ENCODE data around the gene KRTCAP3. TPM values are rescaled to one million over a fixed set of nuclear protein-coding genes. Genes with fewer than 3 reads are reported as not detected.

The KRTCAP3 gene
- total and polyA plus RNA-seq, 9 of the 15 experiments (the other 6 are each of a cell fraction or from before 2014, with no cell fraction given), result 0.24 to 1.4 (median 0.73) TPM

DNA sequence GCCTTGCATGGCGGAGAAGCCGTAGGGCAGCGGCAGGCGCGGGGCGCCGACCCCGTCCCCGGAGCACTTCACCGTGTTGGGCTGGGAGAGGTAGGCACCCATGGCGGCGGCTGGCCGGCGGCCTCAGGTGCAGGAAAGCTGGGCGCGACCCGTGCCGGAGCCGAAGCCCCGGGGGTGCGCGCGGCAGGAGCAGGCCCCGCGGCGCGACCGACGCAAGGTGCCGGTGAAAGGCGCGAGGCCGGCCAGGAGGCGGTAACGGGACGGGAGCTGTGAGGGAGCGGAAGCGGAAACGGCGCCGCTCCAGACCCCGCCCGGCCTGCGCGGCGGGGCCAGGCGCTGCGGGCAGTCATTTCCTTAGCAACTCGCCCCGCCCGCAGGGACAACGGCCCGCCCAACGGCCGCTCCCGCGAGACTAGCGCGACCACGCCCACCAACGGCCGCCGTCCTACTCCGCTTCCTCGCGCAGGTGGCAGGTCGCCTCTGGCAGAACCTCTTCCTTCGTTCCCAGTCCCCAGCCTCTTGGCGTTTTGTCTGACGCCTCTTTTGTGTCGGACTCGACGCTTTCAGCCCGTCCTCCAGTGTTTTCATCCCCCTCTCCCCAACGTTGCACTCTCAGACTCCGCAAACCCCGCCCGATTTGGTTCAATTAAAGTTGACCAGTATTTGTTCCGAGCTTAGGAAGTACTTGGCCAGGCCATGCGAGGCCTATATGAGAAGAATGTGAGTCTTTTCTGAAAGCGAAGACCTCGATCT is 32.7 kb upstream of the KRTCAP3 start, which contains the start of gene PPM1G (continued):
- TF ChIP-seq CREM (IDR thresholded peaks at IDR 0.05; ENCODE audit: low read depth) (peak; percentile 64), MECOM (CRISPR knock-in tag; IDR thresholded peaks at IDR 0.05) (peak; percentile 65; the same call in 1 of the 2 replicates), ZSCAN32 (CRISPR knock-in tag; IDR thresholded peaks at IDR 0.05) (0 out of 2 replicates have a peak, but pooled peaks have one; percentile 30), TFAM (CRISPR knock-in tag; conservative IDR thresholded peaks at IDR 0.05) (no peak), ZNF507 (tag; conservative IDR thresholded peaks at IDR 0.05) (no peak), ZNF41 (CRISPR knock-in tag; conservative IDR thresholded peaks at IDR 0.05) (0 out of 2 replicates have a peak, but pooled peaks have one; percentile 48), PCBP2 (IDR thresholded peaks at IDR 0.05; ENCODE audit: low read depth, low read length, poor library complexity, severe bottlenecking) (no peak), CHD4 (IDR thresholded peaks at IDR 0.05; ENCODE audit: insufficient read depth, insufficient replicate concordance, low read depth, low read length, poor library complexity, severe bottlenecking) (no peak), PHF21A (IDR thresholded peaks at IDR 0.05; ENCODE audit: borderline replicate concordance, low read depth) (peak; percentile 64; the same call in 1 of the 2 replicates), ZNF263 (CRISPR knock-in tag; IDR thresholded peaks at IDR 0.05; ENCODE audit: borderline replicate concordance) (peak; percentile 46; the same call in 1 of the 2 replicates), ATF7 (IDR thresholded peaks at IDR 0.05) (peak; percentile 80), NFE2L1 (tag; IDR thresholded peaks at IDR 0.05; ENCODE audit: borderline replicate concordance, low read depth) (no peak)
- TF ChIP-seq, protein P1, sequence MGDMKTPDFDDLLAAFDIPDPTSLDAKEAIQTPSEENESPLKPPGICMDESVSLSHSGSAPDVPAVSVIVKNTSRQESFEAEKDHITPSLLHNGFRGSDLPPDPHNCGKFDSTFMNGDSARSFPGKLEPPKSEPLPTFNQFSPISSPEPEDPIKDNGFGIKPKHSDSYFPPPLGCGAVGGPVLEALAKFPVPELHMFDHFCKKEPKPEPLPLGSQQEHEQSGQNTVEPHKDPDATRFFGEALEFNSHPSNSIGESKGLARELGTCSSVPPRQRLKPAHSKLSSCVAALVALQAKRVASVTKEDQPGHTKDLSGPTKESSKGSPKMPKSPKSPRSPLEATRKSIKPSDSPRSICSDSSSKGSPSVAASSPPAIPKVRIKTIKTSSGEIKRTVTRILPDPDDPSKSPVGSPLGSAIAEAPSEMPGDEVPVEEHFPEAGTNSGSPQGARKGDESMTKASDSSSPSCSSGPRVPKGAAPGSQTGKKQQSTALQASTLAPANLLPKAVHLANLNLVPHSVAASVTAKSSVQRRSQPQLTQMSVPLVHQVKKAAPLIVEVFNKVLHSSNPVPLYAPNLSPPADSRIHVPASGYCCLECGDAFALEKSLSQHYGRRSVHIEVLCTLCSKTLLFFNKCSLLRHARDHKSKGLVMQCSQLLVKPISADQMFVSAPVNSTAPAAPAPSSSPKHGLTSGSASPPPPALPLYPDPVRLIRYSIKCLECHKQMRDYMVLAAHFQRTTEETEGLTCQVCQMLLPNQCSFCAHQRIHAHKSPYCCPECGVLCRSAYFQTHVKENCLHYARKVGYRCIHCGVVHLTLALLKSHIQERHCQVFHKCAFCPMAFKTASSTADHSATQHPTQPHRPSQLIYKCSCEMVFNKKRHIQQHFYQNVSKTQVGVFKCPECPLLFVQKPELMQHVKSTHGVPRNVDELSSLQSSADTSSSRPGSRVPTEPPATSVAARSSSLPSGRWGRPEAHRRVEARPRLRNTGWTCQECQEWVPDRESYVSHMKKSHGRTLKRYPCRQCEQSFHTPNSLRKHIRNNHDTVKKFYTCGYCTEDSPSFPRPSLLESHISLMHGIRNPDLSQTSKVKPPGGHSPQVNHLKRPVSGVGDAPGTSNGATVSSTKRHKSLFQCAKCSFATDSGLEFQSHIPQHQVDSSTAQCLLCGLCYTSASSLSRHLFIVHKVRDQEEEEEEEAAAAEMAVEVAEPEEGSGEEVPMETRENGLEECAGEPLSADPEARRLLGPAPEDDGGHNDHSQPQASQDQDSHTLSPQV (IDR thresholded peaks at IDR 0.05), result peak; percentile 94
- TF ChIP-seq, protein P2, sequence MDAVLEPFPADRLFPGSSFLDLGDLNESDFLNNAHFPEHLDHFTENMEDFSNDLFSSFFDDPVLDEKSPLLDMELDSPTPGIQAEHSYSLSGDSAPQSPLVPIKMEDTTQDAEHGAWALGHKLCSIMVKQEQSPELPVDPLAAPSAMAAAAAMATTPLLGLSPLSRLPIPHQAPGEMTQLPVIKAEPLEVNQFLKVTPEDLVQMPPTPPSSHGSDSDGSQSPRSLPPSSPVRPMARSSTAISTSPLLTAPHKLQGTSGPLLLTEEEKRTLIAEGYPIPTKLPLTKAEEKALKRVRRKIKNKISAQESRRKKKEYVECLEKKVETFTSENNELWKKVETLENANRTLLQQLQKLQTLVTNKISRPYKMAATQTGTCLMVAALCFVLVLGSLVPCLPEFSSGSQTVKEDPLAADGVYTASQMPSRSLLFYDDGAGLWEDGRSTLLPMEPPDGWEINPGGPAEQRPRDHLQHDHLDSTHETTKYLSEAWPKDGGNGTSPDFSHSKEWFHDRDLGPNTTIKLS (IDR thresholded peaks at IDR 0.05; ENCODE audit: borderline replicate concordance, low read depth), result peak; percentile 73; the same call in 1 of the 2 replicates
- TF ChIP-seq, protein P3, sequence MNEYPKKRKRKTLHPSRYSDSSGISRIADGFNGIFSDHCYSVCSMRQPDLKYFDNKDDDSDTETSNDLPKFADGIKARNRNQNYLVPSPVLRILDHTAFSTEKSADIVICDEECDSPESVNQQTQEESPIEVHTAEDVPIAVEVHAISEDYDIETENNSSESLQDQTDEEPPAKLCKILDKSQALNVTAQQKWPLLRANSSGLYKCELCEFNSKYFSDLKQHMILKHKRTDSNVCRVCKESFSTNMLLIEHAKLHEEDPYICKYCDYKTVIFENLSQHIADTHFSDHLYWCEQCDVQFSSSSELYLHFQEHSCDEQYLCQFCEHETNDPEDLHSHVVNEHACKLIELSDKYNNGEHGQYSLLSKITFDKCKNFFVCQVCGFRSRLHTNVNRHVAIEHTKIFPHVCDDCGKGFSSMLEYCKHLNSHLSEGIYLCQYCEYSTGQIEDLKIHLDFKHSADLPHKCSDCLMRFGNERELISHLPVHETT (CRISPR knock-in tag; conservative IDR thresholded peaks at IDR 0.05 in 1 of 2, IDR thresholded peaks at IDR 0.05 in 1 of 2), result peak in 1 of 2 experiments; percentile 97; a peak in 2 of 4 replicates
